ENCODE measurements around the gene ELMO2. TPM values are rescaled to one million over a fixed set of nuclear protein-coding genes. Genes with fewer than 3 reads are reported as not detected.

ELMO2 gene
- total and polyA plus RNA-seq, 2 donors (not counting 1 experiment from before 2014, with no cell fraction given), result 22.1 to 41.7 TPM

- no peaks in the 10 kb centered on the region for H3K9me3 ChIP-seq (ENCODE audit: control extremely low read depth in 1 of 3, control insufficient read depth in 2 of 3, insufficient read depth in 1 of 3, low read length in 2 of 3)
- DNase-seq (no peak), ATAC-seq (ENCODE audit: low read depth) (no peak)
- H3K27me3 ChIP-seq (replicated peaks in 1 of 4; ENCODE audit: control extremely low read depth in 1 of 4, control insufficient read depth in 3 of 4, insufficient read depth in 4 of 4, low read length in 3 of 4), result no peaks in the 10 kb centered on the region
- no peak overlapping the region for H3K27ac ChIP-seq (ENCODE audit: low read length in 2 of 2)
- no peak overlapping the region for H2AFZ ChIP-seq (ENCODE audit: insufficient read depth, low read depth, low read length, poor library complexity, severe bottlenecking)
- ChIA-PET POLR2A (no interaction called here), CTCF (interaction anchor here (1.4 kb wide), 1 partner anchor 29 kb away, joined by 4 read pairs; no protein-coding TSS in a partner anchor)
- Mint-ChIP-seq H3K27me3 (no peaks in the 10 kb centered on the region), H3K27ac (no peak overlapping the region), H3K9me3 (ENCODE audit: insufficient read depth) (no peaks in the 10 kb centered on the region), H3K4me1 (no peaks in the 10 kb centered on the region), H3K4me3 (no peak overlapping the region)
- H3K4me3 ChIP-seq (ENCODE audit: control extremely low read depth in 1 of 5, extremely low read depth in 1 of 5, insufficient read depth in 1 of 5, low read depth in 2 of 5, low read length in 4 of 5), result no peak overlapping the region
- WGBS (ENCODE audit: insufficient coverage), result 100% methylated on average over 1 of the region's 2 CpGs
- H4K20me1 ChIP-seq (ENCODE audit: control insufficient read depth, insufficient read depth, low read length, poor library complexity, severe bottlenecking), result no peaks in the 10 kb centered on the region
- intact Hi-C loops (cut with micrococcal nuclease), result no loop called here
- H3K36me3 ChIP-seq (replicated peaks in 1 of 2; ENCODE audit: control extremely low read depth in 1 of 2, control insufficient read depth in 1 of 2, extremely low read depth in 1 of 2, insufficient read depth in 2 of 2, low read length in 1 of 2), result peaks cover 0 to 79% of the 10 kb centered on the region in 2 experiments
- H3K9ac ChIP-seq (ENCODE audit: low read length), result no peak overlapping the region
- TF ChIP-seq EZH2 (IDR thresholded peaks at IDR 0.05; ENCODE audit: borderline replicate concordance, insufficient read depth, low read depth, low read length, poor library complexity, severe bottlenecking) (no peak), CTCF (IDR thresholded peaks at IDR 0.05) (no peak)
- H3K4me2 ChIP-seq (replicated peaks; ENCODE audit: low read depth, low read length, poor library complexity, severe bottlenecking), result no peak overlapping the region
- no peaks in the 10 kb centered on the region for H3K4me1 ChIP-seq (ENCODE audit: control insufficient read depth in 2 of 2, insufficient read depth in 2 of 2, low read length in 2 of 2)
- no peaks in the 10 kb centered on the region for H3K79me2 ChIP-seq (ENCODE audit: control insufficient read depth, insufficient read depth, low read length)
Observed at GRCh38 chr20:46378412-46379009, 27.9 kb downstream of the ELMO2 start.

- no peak overlapping the region for H3K4me3 Mint-ChIP-seq
- POLR2A ChIA-PET, result no interaction called here
- CTCF ChIA-PET, result interaction anchor here (1.0 to 1.4 kb wide), 2 partner anchors 28 to 34 kb away, joined by 3 to 4 read pairs; no protein-coding TSS in a partner anchor
- Histone ChIP-seq H3K27ac (ENCODE audit: low read length in 2 of 2) (no peak overlapping the region), H3K79me2 (ENCODE audit: control insufficient read depth, insufficient read depth, low read length) (no peaks in the 10 kb centered on the region), H3K4me3 (ENCODE audit: control extremely low read depth in 1 of 5, extremely low read depth in 1 of 5, insufficient read depth in 1 of 5, low read depth in 2 of 5, low read length in 4 of 5) (no peak overlapping the region), H3K4me2 (replicated peaks; ENCODE audit: low read depth, low read length, poor library complexity, severe bottlenecking) (no peak overlapping the region), H3K9ac (ENCODE audit: low read length) (no peak overlapping the region), H3K9me3 (ENCODE audit: control extremely low read depth in 1 of 3, control insufficient read depth in 2 of 3, insufficient read depth in 1 of 3, low read length in 2 of 3) (no peaks in the 10 kb centered on the region), H3K36me3 (replicated peaks in 1 of 2; ENCODE audit: control extremely low read depth in 1 of 2, control insufficient read depth in 1 of 2, extremely low read depth in 1 of 2, insufficient read depth in 2 of 2, low read length in 1 of 2) (peaks cover 0 to 79% of the 10 kb centered on the region in 2 experiments), H2AFZ (ENCODE audit: insufficient read depth, low read depth, low read length, poor library complexity, severe bottlenecking) (no peak overlapping the region), H3K4me1 (ENCODE audit: control insufficient read depth in 2 of 2, insufficient read depth in 2 of 2, low read length in 2 of 2) (no peaks in the 10 kb centered on the region), H4K20me1 (ENCODE audit: control insufficient read depth, insufficient read depth, low read length, poor library complexity, severe bottlenecking) (no peaks in the 10 kb centered on the region), H3K27me3 (replicated peaks in 1 of 4; ENCODE audit: control extremely low read depth in 1 of 4, control insufficient read depth in 3 of 4, insufficient read depth in 4 of 4, low read length in 3 of 4) (no peaks in the 10 kb centered on the region)
- H3K27me3 Mint-ChIP-seq, result no peaks in the 10 kb centered on the region
- no peak overlapping the region for H3K27ac Mint-ChIP-seq
- no peak for ATAC-seq (ENCODE audit: low read depth)
- TF ChIP-seq CTCF (IDR thresholded peaks at IDR 0.05), result no peak
- no peak for TF ChIP-seq EZH2 (IDR thresholded peaks at IDR 0.05; ENCODE audit: borderline replicate concordance, insufficient read depth, low read depth, low read length, poor library complexity, severe bottlenecking)
- H3K4me1 Mint-ChIP-seq, result no peaks in the 10 kb centered on the region
- 98% methylated on average over 6 of the region's 7 CpGs for WGBS (ENCODE audit: insufficient coverage)
- no peaks in the 10 kb centered on the region for H3K9me3 Mint-ChIP-seq (ENCODE audit: insufficient read depth)
- intact Hi-C loops (cut with micrococcal nuclease), result no loop called here
- DNase-seq, result no peak
Observed at GRCh38 chr20:46377518-46377917, 28.9 kb downstream of the ELMO2 start.
